HG03066 (cell line): ENCODE results near the gene MYL4.
"Not testable (repeated sequence)": the region's sequence is repeated elsewhere in the genome, so short reads cannot be mapped to it uniquely, and the experiment has no call there.

Source experiments
- ATAC-seq: cut with Tn5 transposase; IDR thresholded peaks from one replicate; pipeline ENCODE4 v1.9.1; 2021; ENCODE audit warnings: low read depth; ENCODE audit not compliant: unreplicated experiment

Gene MYL4

DNA sequence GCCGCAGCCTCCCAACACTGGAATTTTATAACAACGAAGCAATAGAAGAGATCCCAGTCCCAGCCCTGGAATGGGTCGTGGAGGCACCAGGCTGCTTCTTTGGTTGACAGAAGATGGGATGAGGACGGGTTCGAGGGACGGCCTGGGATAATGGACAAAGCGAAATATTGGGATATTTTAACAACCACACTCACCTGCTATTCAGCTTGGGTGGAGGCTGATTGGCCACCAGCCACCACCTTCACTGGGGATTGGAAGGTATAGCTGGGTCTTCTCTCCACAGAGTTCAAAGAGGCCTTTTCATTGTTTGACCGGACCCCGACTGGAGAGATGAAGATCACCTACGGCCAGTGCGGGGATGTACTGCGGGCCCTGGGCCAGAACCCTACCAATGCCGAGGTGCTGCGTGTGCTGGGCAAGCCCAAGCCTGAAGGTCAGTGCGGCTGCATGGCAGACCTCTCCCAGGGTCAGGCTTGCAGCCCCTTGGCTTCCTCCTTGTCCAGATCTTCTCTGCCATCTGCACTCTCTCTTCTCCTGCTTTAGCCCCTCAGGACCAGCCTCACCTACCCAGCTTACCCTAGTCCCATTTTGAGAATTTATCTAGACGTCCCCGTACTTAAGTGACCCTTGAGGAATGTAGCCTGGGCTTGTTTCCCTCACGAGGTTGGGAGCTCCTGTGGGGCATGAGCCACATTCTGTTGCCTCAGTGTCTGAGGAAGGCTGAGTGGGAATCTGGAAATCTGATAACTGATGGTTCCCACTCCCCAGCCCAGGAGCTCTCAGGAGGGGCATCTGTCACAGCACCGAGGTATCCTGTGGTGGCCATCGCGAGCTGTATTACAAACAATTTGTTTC is 10.7 kb downstream of the MYL4 start:
- no peak for ATAC-seq

DNA sequence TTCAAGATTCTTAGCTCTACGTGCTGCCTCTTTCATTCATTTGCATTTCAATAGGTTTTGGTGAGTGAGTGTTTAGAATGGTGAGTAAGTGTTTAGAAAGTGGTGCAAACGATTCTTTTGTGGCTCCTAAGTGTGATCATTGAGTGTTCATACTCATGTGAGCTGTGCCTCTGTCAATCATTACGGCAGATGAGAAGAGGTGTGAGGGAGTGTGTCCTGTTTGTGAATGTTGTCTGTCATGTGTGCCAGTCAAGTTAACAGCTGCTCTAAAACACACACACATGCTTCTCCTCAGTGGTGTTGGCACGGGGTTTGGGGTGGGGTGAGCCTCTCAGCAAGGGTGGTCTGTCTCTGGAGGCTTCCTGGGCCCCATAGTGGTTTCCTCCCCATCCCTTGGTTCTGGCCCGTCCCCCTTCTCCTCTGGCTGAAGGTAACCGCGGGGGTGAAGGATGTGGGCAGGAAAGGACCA is 11.4 kb downstream of the MYL4 start:
- ATAC-seq, result no peak

DNA sequence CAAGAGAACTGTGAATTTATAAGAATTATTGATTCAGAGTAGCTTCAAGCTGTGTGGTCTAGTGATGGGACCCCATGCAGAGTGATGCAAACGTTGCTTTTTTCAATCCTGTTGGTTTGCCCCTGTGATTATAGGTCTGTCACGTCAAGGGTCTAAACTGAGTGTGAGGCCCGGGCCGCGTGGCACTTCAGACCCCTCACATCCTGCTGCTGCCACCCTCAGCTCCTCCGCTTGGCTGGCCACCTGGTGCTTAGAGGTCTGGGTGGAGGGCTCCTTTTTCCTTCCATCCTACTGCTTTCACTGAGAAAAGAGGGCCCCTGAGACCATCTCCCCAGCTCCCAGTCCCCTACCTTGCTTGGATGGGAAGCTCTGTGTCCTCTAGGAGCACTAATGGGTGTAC is 12.0 kb downstream of the MYL4 start:
- no peak for ATAC-seq

DNA sequence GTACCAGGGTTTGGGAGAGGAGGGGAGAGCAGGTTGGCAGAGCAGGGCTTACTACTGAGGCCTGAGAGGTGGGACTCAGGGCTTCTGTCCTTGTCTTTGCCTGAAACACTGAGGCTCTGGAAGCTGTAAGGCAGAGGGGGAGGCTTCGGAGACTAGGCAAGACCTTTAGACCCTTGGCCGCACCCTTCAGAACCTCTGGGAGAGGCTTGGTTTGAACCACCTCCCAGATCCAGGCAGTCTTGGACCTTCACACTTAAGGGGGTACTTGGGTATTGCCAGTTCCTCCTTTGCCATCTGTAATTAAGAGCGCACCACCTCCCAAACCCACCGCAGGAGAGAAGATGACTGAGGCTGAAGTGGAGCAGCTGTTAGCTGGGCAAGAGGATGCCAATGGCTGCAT is 12.9 kb downstream of the MYL4 start:
- ATAC-seq, result no peak

DNA sequence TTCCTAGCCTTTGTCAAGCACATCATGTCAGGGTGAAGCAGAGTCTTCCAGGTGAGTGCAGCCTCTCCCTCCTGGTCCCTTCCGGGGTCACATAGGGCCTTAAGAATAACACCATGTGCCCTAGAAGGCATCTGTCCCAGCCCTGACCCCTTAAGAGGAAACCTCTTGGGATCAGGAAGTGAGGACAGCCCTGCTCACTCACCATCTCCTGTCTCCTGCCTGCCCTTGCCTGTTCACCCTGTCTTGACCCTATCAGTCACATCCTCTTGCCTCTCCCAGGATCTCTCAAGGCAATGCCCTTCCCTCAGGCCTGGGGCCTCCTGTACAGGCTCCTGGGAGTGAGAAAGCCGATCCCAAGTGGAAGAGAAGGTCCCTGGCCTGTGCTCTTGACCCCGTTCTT is 13.9 kb downstream of the MYL4 start:
- no peak for ATAC-seq

DNA sequence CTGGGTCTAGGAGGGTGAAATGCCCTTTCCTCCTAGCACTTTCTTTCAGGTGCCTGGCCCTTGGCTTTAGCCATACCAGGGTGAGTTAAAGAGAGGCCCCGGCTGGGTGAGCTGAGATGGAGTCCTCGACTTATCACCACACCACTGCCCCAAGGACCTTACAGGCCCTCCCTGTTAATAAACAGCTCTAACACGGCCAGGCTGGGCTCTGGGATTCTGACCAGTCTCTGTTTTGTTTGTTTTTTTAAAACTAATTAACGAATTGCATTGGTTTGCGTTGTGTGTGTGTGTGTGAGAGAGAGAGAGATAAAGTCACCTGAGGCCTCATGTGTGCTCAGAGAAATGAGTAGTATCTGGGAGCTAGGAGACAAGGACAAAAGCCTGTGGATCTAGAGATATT is 14.3 kb downstream of the MYL4 start:
- no peak for ATAC-seq

DNA sequence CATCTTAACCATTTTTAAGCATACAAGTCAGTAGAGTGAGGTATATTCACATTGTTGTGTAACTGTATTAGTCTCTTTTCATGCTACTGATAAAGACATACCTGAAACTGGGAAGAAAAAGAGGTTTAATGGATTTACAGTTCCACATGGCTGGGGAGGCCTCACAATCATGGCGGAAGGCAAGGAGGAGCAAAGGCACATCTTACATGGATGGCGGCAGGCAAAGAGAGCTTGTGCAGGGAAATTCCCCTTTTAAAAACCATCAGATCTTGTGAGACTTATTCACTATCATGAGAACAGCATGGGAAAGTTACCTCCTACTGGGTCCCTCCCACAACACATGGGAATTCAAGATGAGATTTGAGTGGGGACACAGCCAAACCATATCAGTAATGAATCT is 14.9 kb downstream of the MYL4 start:
- ATAC-seq, result not testable (repeated sequence)

DNA sequence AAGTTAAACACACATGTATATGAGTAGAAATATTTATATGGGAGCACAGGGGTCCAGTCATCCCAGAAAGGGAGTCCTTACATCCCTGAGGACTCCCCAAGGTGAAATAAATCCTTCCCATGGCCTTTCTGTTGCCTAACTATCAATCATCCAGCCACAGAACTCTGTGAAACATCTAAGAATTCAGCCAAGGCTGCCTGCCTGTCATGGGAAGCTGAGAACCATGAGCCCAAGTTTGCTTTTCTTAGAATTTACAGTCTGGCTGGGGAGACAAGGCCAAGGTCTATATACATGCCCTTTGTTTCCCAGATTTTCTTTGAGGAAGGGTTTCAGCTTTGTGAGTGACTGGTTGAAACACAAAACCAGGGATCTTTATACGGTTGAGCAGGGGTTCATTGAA is 15.8 kb downstream of the MYL4 start:
- ATAC-seq, result no peak

DNA sequence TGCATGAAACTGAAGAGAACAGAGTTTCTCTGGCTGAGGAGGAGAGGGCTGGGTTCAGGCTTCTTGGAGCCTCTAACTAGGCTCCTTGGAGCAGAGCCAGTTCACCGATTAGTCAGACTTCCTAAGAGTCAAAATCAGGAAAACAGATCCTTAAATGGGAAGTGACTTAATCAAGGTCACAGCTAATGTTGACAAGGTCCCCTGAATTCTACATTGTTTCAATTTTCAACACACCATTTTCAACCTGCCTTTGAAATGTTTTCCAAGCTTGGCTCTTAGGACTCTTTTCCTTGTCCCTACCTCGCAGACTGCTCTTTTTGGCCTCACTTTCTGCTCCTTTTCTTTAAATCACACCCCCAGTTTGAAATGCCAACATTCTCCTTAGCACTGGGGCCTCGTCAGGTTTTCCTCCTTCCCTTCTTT is 16.3 kb downstream of the MYL4 start:
- no peak for ATAC-seq

DNA sequence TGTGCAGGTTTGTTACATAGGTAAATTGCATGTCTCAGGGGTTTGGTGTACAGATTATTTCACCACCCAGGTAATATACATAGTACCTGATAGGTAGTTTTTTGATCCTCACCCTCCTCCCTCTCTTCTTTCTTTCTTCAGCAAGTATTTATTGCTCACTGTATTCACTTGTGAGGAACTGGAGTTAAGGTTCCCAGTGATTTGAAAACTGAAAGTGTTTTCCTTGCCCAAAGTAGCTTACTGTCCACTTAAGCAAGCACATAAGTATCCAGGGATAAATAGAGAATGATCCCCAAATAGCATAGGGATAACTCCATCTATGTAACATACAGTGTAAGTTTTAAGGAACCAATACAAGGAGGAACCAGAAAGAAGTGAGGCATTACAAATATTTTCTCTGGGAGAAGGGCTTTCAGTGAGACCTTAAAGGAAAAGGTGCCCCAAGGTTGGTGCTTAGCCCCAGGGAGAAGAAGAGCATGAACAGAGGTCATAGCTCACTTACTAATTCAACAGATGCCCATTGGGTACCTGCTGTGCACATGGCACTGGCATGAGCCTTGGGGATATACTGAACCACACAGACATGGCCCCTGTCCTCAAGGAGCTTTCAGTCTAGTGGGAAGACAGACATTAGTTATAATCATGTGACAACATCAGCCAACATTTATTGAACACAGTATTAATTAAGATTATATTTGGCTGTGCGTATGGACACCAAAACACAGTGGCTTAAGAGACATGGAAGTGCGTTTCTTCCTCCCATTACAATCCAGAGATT is 17.0 kb downstream of the MYL4 start:
- ATAC-seq, result no peak

DNA sequence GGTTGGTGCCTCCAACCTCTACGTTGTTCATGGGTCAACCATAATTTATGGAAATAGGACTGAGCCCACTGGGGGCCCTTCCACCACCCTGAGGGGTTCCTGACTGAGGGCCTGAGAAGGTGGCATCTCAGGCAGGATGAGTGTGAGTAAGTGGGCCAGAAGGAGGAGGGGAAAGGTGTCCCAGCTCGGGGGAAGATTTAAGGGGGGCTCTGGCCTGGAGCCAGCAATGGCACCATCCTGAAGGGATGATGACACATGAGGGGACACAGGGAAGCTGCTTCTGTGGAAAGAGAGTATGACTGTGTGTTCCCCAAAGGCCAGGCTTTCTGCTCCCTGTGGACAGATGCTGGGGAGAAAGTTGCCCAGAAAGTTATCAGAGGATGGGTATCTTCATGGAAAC is 18.7 kb downstream of the MYL4 start:
- no peak for ATAC-seq

DNA sequence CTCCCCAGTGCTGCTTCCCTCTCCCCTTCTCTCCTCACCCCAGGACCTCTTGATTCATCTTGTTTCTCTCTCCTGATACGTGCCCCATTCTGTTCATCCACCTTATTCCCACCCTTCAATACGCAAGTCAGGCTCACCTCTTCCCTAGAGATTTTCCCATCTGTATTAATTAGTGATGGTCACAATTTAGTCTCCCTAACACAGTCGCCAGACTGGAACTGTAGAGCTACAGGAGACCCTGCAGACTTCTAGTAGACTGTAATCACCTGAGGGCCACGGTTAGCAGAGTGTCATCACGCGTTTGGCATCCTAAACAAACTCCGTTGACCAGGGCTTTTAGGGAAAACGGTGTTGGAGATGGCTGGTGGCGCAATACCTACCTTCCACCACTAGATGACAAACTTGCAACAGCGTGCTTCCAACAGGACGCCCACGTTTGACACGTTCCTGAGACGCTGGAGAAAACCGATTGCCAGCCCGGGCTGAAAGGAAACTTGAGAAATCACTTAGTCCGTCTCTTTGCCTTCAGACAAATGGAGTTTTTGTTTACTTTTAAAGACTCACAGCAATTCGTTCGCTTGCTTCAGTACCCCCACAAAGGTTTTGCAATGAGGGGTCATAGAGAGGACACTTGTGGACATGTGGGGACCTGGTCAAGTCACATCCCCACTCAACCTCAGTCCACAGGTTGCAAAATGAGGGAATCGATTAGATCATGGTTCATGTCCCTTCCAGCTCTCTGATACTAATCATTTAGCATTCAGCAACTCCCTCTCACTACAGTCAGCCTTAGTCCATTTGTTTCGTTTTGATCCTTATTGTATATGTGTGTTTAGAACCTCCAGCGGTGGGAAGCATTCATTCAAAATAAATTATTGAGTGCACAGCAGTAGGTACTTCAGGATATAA is 20.6 kb downstream of the MYL4 start:
- ATAC-seq, result no peak

DNA sequence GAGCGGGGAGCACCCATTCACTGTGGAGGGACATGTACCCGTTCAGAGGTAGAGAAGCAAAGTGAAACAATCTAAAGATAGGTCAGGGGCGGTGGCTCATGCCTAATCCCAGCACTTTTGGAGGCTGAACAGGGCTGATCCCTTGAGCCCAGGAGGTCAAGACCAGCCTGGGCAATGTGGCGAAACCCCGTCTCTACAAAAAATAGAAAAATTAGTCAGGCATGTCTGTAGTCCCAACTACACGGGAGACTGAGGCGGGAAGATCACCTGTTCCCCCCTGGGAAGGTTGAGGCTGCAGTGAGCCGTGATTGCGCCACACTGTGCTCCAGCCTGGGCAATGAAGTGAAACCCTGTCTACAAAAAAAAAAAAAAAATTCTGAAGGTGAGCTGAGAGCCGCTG is 21.7 kb downstream of the MYL4 start:
- ATAC-seq, result no peak

DNA sequence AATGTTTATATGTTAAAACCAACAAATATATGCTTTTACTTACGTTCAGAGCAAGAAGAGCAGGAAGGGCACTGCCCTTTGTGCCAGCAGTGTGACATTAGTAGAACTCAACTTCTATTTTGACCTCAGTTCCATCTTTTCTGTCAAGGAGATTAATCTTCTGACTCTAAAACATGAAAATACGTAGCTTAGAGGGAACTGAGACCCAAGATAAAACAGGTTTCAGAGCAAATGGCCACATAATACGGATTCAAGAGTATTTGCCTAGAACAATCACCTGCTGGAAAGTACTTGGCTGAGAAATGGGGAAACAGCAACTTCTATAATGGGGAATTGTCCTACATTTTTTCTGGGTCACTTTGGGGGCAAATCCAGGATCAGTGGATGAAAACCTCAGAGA is 22.2 kb downstream of the MYL4 start:
- ATAC-seq, result no peak

DNA sequence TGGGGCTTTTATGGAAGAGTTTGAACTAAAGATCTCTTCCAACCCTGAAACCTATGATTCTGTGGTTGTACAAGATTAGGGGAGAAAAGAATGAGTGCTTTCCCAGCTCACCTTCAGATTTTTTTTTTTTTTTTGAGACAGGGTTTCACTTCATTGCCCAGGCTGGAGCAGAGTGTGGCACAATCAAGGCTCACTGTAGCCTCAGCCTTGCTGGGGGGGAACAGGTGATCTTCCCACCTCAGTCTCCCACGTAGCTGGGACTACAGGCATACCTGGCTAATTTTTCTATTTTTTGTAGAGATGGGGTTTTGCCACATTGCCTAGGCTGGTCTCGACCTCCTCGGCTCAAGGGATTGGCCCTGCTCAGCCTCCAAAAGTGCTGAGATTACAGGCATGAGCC is 22.7 kb downstream of the MYL4 start:
- no peak for ATAC-seq

DNA sequence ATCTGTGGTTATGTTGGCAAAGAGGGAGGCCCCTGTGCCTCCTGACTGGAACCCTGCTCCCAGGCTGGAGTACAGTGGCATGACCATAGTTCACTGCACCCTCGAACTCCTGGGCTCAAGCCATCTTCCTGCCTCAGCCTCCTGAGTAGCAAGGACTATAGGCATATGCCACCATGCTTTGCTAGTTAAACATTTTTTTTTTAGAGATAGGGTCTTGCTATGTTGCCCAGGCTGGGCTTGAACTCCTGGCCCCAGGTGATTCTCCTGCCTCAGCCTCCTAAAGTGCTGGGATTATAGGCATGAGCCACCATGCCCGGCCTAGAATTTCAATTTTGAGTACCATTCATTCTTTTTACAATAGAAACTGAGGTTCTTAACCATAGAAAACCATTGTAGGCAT is 23.3 kb downstream of the MYL4 start:
- ATAC-seq, result no peak

DNA sequence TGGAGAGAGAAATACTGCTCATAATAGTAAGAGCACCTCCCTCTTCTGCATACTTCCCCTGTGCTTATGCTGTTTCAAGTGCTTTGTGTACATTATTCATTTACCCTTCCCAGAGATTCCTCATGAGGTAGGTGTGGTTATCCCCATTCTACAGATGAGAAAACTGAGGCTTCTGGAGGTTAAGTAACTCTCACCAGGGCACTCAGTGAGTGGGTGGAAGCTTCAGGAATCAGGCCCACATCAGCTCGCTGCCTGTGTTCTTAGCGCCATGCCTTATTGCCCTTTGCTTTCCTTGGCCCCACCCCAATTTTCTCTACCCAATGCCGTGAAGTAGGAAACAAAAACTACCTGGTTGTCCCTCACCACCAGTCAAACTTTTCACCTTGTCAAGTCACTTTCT is 26.4 kb downstream of the MYL4 start:
- ATAC-seq, result no peak

DNA sequence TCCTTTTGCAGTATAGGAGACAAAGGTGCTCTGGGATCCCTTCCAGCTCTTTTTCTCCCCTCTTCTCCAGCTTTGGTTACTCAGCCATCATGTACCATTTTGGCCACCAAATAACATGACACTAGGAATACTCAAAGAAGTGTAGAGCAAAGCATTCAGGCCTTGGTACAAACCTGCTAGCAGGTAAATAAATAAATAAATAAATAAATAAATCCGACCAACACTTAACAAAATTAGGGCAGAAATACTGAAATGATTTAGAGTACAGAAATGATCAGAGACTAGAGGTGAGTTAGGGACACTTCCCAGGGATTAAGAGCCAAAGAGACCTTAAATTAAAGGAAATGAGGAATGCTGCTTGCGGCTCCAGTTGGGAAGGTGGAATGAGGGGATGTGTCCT is 26.8 kb downstream of the MYL4 start:
- no peak for ATAC-seq

DNA sequence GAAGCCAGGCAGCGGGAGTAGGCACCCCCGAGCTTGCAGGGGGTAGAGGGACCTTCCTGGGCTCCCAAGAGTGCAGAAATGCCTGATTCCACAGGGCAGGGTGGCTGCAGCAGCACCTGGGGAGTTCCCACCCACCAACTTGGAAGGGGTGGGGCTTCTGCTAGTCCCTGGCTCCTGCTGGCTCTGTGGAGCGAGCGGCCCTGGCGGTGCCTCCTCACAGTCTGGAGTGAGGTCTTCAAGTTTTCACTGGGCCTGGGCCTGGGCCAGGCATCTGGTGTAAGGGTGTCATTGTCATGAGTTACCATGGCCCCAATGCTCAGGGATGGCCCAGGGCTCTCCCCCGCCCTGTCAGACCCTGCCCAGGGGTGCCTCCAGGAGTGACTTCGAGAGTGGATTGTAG is 28.7 kb downstream of the MYL4 start:
- no peak for ATAC-seq

DNA sequence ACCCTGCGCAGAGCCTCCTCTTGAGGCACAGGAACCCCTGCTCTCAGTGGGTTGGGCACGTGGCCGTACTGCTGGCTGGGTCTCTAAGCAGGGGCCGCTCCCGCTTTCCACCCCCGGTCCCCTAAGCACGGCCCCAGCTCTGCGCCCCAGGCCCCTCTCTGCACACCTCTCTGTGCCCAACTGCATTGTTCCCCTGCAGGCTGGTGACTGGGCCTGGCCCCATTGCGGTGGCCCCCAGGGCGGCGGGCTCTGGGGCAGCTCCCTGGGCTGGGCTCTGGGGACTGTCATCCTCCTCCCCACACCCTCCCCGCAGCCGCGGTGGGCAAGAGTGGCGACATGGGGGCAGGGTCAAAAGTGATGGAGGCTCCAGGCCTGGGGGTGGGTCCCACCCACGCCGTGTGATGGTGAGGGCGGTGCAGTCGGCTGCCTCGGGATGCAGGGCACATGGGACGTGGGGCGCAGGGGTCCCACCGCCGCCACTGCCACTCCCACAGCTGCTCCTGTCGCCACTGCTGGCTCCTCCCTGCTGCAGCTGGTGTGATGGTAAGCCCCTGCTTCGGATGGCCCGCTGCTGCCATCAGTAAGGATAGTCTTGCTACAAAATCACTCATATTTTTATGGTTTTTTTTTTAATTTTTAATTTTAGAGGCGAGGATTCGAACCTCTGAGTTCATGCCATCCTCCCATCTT is 29.3 kb downstream of the MYL4 start:
- no peak for ATAC-seq
